ENCODE measurements around the gene HSPA9. TPM values are rescaled to one million over a fixed set of nuclear protein-coding genes. Genes with fewer than 3 reads are reported as not detected.

The HSPA9 gene
- total and polyA plus RNA-seq, 9 of the 15 experiments (the other 6 are each of a cell fraction or from before 2014, with no cell fraction given): 195 to 583 (median 514) TPM

DNA sequence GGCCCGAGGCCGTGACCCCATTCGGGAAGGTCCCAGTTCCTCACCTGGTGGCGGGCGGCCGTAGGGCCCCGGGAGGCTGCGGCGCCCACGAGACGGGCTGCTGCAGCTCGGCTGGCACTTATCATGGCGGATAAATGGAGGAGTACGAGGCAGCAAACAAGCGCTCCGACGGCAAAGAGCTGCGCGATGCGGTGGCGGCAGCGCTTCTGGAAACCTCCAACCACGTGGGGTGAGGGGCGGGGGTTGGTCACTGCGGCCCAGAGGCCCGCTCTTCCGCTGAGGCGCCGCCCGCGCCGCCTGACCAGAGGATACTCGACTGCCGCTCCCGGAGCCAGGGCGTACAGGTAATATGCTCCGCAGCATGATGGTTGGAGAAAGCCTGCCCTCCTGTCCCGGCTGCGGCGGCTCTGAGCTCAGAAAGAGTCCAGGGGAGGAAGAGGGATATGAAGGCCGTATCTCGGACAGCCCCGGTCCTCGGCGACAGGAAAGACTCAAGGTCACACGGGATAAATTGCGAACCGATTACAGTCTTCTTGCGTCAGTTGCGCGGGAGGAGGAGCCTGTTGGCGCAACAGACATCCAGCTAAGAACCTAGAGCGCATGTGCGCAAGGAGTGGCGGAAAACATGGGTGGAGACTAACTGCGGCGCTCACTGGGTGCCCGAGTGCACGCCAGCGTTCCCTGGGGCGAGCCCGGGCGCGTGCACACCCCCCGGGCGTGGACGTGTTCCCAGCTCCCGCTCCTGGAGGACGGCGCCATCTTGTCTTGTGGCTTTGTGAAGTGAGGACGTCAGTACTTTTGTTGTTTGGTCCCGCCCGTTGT, at the start of gene HSPA9 (continued):
- TF ChIP-seq ZNF212 (CRISPR knock-in tag; IDR thresholded peaks at IDR 0.05) (no peak), SP1 (CRISPR knock-in tag; IDR thresholded peaks at IDR 0.05) (peak; percentile 89), MEF2A (IDR thresholded peaks at IDR 0.05; ENCODE audit: control insufficient read depth, low read depth, low read length) (no peak), ZNF121 (CRISPR knock-in tag; conservative IDR thresholded peaks at IDR 0.05) (no peak), SMAD3 (CRISPR knock-in tag; conservative IDR thresholded peaks at IDR 0.05) (peak; percentile 79; the same call in 1 of the 2 replicates), COPS2 (conservative IDR thresholded peaks at IDR 0.05) (no peak), NFATC3 (IDR thresholded peaks at IDR 0.05) (no peak), RB1 (IDR thresholded peaks at IDR 0.05; ENCODE audit: low read depth) (peak; percentile 71), JUND (IDR thresholded peaks at IDR 0.05; ENCODE audit: borderline replicate concordance, low read depth, low read length) (peak; percentile 86), JUND (tag; IDR thresholded peaks at IDR 0.05; ENCODE audit: borderline replicate concordance, low read depth, low read length) (peak; percentile 41; the same call in 2 of the 3 replicates), NCOA6 (IDR thresholded peaks at IDR 0.05) (no peak), ZNF780A (CRISPR knock-in tag; IDR thresholded peaks at IDR 0.05) (no peak), PHF21A (IDR thresholded peaks at IDR 0.05; ENCODE audit: borderline replicate concordance, low read depth) (no peak)
- TF ChIP-seq, protein P1, sequence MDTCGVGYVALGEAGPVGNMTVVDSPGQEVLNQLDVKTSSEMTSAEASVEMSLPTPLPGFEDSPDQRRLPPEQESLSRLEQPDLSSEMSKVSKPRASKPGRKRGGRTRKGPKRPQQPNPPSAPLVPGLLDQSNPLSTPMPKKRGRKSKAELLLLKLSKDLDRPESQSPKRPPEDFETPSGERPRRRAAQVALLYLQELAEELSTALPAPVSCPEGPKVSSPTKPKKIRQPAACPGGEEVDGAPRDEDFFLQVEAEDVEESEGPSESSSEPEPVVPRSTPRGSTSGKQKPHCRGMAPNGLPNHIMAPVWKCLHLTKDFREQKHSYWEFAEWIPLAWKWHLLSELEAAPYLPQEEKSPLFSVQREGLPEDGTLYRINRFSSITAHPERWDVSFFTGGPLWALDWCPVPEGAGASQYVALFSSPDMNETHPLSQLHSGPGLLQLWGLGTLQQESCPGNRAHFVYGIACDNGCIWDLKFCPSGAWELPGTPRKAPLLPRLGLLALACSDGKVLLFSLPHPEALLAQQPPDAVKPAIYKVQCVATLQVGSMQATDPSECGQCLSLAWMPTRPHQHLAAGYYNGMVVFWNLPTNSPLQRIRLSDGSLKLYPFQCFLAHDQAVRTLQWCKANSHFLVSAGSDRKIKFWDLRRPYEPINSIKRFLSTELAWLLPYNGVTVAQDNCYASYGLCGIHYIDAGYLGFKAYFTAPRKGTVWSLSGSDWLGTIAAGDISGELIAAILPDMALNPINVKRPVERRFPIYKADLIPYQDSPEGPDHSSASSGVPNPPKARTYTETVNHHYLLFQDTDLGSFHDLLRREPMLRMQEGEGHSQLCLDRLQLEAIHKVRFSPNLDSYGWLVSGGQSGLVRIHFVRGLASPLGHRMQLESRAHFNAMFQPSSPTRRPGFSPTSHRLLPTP (IDR thresholded peaks at IDR 0.05; ENCODE audit: borderline replicate concordance, extremely low read depth, insufficient read length): no peak
- TF ChIP-seq, protein P2, sequence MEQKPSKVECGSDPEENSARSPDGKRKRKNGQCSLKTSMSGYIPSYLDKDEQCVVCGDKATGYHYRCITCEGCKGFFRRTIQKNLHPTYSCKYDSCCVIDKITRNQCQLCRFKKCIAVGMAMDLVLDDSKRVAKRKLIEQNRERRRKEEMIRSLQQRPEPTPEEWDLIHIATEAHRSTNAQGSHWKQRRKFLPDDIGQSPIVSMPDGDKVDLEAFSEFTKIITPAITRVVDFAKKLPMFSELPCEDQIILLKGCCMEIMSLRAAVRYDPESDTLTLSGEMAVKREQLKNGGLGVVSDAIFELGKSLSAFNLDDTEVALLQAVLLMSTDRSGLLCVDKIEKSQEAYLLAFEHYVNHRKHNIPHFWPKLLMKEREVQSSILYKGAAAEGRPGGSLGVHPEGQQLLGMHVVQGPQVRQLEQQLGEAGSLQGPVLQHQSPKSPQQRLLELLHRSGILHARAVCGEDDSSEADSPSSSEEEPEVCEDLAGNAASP (IDR thresholded peaks at IDR 0.05): no peak
- TF ChIP-seq, protein P3, sequence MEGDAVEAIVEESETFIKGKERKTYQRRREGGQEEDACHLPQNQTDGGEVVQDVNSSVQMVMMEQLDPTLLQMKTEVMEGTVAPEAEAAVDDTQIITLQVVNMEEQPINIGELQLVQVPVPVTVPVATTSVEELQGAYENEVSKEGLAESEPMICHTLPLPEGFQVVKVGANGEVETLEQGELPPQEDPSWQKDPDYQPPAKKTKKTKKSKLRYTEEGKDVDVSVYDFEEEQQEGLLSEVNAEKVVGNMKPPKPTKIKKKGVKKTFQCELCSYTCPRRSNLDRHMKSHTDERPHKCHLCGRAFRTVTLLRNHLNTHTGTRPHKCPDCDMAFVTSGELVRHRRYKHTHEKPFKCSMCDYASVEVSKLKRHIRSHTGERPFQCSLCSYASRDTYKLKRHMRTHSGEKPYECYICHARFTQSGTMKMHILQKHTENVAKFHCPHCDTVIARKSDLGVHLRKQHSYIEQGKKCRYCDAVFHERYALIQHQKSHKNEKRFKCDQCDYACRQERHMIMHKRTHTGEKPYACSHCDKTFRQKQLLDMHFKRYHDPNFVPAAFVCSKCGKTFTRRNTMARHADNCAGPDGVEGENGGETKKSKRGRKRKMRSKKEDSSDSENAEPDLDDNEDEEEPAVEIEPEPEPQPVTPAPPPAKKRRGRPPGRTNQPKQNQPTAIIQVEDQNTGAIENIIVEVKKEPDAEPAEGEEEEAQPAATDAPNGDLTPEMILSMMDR (IDR thresholded peaks at IDR 0.05 in 2 of 3, conservative IDR thresholded peaks at IDR 0.05 in 1 of 3; ENCODE audit: insufficient read depth in 2 of 3, low read depth in 1 of 3, low read length in 3 of 3): no peak; a peak in 1 of 6 replicates
- TF ChIP-seq, protein P4, sequence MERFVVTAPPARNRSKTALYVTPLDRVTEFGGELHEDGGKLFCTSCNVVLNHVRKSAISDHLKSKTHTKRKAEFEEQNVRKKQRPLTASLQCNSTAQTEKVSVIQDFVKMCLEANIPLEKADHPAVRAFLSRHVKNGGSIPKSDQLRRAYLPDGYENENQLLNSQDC (CRISPR knock-in tag; IDR thresholded peaks at IDR 0.05): no peak; the same call in 1 of the 2 replicates

Data from K562 (cell line).